Erythroblast (primary cell): ENCODE measurements around the gene PLEKHO2.
"Not testable (repeated sequence)": the region's sequence is repeated elsewhere in the genome, so short reads cannot be mapped to it uniquely, and the experiment has no call there.

Experiments
- GATA1 ChIP-seq: IDR thresholded peaks from 2 replicates; pipeline ENCODE4 v1.6.1; 2011; ENCODE audit warnings: low read depth, mild to moderate bottlenecking, control low read depth, low read length, moderate library complexity
- POLR2A ChIP-seq: IDR thresholded peaks from 2 replicates; pipeline ENCODE4 v1.6.1; 2011; ENCODE audit warnings: mild to moderate bottlenecking, low read length

GRCh38 chr15:64814283-64814682, 27.4 kb upstream of the PLEKHO2 start:
- TF ChIP-seq POLR2A, GATA1: not testable (repeated sequence)
